Stimulated activated CD4-positive, alpha-beta T cell treated with anti-CD3 and anti-CD28 coated beads, Interleukin-1b, Interleukin-23, amount 100 ng/mL, for 4 hours (primary cell): Measurements from ENCODE around the gene ADIPOQ.
"Not testable (repeated sequence)": the region's sequence is repeated elsewhere in the genome, so short reads cannot be mapped to it uniquely, and the experiment has no call there.

ENCODE experiments used
- DNase-seq, 2 donors: peaks; one replicate each; pipeline ENCODE4 v3.0.0-alpha.2; 2020; ENCODE audit warnings: low read depth in 2 of 2

ADIPOQ gene

DNA sequence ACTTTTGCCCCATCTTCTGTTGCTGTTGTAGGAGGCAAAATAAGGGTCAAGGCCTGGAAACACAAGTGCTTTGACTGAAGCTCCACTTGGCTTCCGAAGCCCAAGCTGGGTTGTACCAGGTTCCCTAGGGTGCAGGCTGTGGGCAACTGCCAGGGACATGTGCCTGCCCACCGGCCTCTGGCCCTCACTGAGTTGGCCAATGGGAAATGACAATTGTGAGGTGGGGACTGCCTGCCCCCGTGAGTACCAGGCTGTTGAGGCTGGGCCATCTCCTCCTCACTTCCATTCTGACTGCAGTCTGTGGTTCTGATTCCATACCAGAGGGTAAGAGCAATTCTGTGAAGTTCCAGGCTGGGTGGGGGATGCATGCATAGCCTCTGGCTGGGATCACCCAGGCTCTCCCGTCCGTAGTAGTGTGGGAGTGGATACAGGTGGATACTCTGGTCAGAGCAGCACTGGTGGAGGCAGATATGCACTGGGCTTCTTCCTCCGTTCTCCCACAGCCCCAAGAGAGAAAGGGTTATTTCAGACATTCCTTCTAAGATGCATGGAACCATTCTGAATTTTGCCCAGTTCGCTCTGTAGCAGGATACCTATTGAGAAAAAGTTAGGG is at the start of gene ADIPOQ:
TSS of gene ADIPOQ (plus strand) at position 285 of the 613 bp plus-strand sequence. CDS start 10,349 bp downstream, outside the sequence.
- DNase-seq: no peak

GRCh38 chr3:186798239-186798874 is 44.2 kb upstream of the ADIPOQ start:
- DNase-seq: no peak

DNA sequence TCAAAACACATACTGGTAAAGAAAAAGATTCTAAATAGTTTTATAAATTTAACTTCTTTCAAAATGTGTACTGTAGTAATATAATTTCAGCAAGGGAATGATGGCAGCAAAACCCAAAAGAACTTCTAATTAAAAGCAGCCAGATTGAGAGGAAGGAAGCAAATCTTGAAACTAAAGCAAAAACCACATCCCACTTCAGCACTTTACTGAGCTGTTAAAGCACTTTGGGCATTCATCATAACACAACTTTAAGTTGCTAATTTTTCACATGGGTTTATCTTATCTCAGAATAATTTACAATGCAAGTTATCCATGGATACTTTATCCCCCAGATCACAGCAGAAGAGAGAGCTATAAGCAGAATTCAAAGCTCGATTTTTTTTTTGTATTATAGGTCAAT is 42.2 kb upstream of the ADIPOQ start:
- no peak for DNase-seq

- DNase-seq: no peak
Measured at GRCh38 chr3:186802701-186803100, 39.8 kb upstream of the ADIPOQ start.

DNA sequence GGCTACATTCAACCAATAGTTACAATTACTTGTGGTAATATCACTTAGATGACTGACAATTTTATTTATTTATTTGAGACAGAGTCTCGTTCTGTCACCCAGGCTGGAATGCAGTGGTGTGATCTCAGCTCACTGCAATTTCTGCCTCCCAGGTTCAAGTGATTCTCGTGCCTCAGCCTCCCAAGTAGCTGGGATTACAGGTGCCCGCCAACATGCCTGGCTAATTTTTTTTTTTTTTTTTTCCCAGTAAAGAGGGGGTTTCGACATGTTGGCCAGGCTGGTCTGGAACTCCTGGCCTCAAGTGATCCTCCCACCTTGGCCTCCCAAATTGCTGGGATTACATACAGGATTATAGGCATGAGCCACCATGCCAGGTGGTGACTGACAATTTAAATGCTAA is 39.1 kb upstream of the ADIPOQ start:
- not testable (repeated sequence) for DNase-seq

GRCh38 chr3:186806089-186807055 is 36.1 kb upstream of the ADIPOQ start, which contains the start of gene RFC4:
TSS of gene RFC4 (minus strand) at chr3:186806482. CDS start at chr3:186804713, 1,769 bp downstream.
- DNase-seq: peak; percentile 72 to 83

- DNase-seq: no peak
Measured at GRCh38 chr3:186807231-186807630, 35.3 kb upstream of the ADIPOQ start.

DNA sequence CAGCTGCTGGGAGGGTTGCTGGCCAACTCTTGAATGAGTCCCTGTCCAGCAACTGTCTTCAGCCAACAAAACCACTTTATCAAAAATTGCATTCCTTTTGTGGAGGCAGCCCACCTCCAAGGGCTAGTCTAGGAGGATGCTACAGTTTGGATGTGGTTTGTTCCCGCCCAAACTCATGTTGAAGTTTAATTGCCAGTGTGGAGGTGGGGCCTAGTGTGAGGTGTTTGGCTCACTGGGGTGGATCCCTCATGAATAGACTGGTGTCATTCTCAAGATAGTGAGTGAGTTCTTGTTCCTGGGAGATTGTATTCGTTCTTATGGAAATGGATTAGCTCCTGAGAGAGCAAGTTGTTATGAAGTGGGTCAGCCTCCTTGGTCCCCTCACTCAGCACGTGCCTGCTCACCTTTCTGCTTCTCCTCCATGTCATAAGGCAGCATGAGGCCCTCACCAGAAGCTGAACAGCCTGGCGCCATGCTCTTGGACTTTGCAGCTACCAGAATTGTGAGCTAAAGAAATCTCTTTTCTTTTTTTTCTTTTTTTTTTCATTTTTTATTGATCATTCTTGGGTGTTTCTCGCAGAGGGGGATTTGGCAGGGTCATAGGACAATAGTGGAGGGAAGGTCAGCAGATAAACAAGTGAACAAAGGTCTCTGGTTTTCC is 32.0 kb upstream of the ADIPOQ start:
- DNase-seq: no peak

DNA sequence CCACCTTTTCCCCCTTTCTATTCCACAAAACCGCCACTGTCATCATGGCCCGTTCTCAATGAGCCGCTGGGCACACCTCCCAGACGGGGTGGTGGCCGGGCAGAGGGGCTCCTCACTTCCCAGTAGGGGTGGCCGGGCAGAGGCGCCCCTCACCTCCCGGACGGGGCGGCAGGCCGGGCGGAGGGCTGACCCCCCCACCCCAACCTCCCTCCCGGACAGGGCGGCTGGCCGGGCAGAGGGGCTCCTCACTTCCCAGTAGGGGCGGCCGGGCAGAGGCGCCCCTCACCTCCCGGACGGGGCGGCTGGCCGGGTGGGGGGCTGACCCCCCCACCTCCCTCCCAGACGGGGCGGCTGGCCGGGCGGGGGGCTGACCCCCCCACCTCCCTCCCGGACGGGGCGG is 31.2 kb upstream of the ADIPOQ start:
- DNase-seq: not testable (repeated sequence)

GRCh38 chr3:186814100-186814499 is 28.4 kb upstream of the ADIPOQ start:
- no peak for DNase-seq

- DNase-seq: no peak
Measured at GRCh38 chr3:186815435-186815834, 27.1 kb upstream of the ADIPOQ start.

GRCh38 chr3:186818516-186818915 is 24.0 kb upstream of the ADIPOQ start:
- DNase-seq: no peak

DNA sequence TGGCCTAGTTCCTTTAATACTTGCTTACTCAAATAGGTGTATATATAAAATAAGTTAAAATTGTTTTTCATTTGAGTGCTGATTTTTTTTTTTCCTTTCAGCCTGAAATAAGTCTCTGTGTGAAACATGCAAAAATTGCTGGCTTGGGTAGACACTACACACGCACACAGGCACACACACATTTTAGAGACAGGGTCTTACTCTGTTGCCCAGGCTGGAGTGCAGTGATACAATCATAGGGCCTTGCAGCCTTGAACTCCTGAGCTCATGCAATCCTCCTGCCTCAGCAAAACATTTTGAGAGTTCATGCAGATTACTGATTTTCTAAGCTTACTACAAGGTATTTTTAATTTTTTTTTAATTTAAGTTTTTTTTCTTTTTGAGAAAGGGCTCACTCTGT is 23.6 kb upstream of the ADIPOQ start:
- no peak for DNase-seq

GRCh38 chr3:186821429-186822387 is 20.8 kb upstream of the ADIPOQ start:
- DNase-seq: no peak

DNA sequence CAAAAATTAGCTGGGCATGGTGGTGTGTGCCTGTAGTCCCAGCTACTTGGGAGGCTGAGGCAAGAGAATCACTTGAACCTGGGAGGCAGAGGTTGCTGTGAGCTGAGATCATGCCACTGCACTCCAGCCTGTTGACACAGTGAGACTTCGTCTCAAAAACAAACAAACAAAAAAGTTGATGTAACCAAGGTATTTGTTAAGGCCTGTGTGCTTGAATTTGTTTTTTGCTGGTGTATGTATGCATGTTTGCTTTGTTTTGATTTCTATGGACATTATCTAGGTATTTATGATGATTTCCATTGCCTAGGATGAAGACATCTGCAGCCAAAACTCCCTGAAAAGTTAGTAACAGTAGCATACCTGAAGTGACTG is 20.1 kb upstream of the ADIPOQ start:
- not testable (repeated sequence) for DNase-seq

DNA sequence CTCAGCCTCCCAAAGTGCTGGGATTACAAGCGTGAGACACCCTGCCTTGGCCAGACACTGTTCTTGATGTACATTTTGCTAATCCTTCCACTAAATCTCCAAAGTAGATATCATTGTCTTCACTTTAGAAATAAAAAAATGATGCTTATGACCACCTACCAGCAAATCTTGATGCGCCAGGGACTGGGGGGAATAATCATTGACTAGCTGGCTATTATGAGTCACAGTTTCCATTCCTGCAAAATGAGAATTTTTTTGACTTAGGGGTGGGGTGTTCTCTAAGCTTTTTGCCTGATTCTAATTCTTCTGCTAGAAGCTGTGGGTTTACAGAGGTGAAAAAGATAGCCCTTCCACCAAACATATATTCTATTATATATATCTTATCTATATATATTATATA is 19.1 kb upstream of the ADIPOQ start:
- DNase-seq: no peak

DNA sequence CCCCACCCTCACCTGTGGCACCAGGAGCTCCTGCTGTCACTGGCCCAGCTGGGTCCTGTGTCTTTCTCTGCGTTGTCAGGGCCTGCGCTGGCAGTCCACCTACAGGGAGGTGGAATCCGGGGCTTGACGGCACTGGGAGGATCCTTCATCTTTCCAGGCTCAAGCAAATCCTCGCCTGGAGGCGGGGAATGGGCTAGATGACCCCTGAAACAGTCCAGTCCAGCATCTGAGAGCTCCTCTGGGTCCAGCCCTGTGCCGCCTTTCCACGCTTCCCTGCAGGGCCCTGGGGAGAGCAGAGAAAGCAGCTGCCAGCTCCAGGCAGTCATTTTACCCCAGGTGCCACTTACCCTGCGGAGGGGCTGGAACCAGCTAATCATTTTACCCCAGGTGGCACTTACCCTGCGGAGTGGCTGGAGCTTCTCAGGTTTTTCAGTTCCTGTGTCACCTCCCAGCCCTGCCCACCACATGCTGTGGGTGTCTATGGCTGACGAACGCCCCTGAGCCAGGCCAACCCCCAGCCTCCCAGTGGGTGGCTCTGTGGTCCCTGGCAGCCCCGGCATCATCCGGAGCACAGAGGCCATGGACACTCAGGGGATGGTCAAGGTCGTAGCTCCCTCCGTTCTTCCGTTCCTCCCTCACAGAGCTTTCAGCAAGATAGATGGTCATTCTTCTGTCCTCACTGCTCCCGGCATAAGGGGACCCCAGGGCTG is 17.9 kb upstream of the ADIPOQ start:
- no peak for DNase-seq

GRCh38 chr3:186825294-186825821 is 17.2 kb upstream of the ADIPOQ start:
- peak in 1 of 2 donors; percentile 37 for DNase-seq

DNA sequence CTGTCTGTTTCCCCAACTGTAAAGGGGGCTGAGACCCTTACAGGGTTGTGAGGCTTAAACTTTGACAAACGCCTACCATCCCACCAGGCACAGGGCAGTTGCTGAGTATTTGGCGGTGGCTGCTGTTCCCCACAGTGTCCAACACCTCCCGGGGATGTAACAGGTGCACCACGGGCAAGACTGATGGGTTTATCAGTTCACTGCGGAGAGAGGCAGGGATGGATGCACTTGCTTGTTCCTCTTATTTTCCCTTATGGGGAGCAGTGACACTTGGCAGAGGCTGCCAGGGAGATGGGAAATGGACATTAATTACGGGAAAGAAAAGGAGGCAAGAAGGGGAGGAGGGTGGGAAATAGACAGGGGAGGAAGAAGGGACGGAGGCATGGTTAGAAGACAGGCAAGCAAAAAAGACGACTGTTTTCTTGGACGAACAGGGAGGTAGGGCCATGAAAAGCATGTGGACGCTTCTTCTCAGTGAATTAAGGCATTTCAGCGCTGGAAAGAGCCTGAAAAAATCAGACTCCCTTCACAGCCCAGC is 16.6 kb upstream of the ADIPOQ start:
- DNase-seq: no peak
